Heart left ventricle (tissue), 13 donors: ENCODE data around the gene EMP2.
A peak's percentile ranks its signal among the peaks of the same experiment; 100 is the strongest.

ENCODE experiments used
- POLR2A ChIP-seq, 2 donors: fragments of 450-650 bp; IDR thresholded peaks; one replicate each; pipeline ENCODE4 v1.6.1; 2017; ENCODE audit warnings: antibody characterized with exemption in 2 of 2, mild to moderate bottlenecking in 2 of 2, moderate library complexity in 2 of 2
- TF ChIP-seq, protein P1 (sequence below), 12 donors: fragments of 200-600 bp; sonication (generic) in 4 of 12; IDR thresholded peaks; one replicate each; pipeline versions ENCODE4 v1.5.0 to v1.8.0; 2018 to 2022; ENCODE audit warnings: antibody characterized with exemption in 12 of 12, mild to moderate bottlenecking in 5 of 12
- donor health status: ischemic (EF 13 %, LVEDD 7.1; RV severe dilation, severe dysfunction).
- donor health status: DM: no; HTN: yes; CAD: no.
- donor health status: DM: no; HTN: no; CAD: no.
- donor health status: ischemic (EF 25% LVEDD 6.9; RV normal size, moderate dysfunction).
- donor health status: ischemic (EF 25% LVEDD 5.7; RV mildly dilated, moderate dysfunction).
- donor health status: ischemic (EF 35%, LVEDD 5.7; RV mildly dilated, moderate dysfunction).
- donor health status: nonischemic (EF 11% LVEDD 7.7; RV severe dilation, severe dysfunction).
- donor health status: DM: yes; HTN: yes; CAD: no.
- donor health status: PGD.
- donor health status: ischemic (EF 29% LVEDD 5.4; RV normal size, mild dysfunction).
- donor health status: nonischemic (EF 23%, LVEDD 6.1; RV moderate dilation, normal function).

DNA sequence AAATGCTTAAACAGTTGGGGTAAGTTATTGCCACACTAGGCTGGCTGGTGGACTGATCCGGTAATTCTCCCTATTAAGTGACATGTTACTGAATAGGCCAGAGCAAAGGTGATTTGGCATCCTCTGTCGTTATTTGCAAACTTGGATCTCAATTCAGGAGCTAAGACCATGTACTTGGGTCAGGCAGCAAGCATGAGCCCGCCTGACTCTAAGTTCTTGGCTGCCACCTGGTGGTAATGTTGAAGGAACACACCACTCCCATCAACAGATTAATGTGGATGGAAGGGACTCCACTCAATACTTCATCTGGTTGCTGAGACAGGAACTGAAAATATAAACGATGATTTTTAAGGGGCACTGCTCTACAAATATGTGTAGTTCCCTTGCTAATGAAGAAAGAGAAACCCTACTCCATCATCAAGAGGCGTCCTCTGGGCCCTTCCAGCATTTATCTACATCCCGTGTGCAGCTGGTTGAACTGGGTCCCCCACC lies 70.8 kb downstream of the EMP2 start:
- TF ChIP-seq, protein P1, sequence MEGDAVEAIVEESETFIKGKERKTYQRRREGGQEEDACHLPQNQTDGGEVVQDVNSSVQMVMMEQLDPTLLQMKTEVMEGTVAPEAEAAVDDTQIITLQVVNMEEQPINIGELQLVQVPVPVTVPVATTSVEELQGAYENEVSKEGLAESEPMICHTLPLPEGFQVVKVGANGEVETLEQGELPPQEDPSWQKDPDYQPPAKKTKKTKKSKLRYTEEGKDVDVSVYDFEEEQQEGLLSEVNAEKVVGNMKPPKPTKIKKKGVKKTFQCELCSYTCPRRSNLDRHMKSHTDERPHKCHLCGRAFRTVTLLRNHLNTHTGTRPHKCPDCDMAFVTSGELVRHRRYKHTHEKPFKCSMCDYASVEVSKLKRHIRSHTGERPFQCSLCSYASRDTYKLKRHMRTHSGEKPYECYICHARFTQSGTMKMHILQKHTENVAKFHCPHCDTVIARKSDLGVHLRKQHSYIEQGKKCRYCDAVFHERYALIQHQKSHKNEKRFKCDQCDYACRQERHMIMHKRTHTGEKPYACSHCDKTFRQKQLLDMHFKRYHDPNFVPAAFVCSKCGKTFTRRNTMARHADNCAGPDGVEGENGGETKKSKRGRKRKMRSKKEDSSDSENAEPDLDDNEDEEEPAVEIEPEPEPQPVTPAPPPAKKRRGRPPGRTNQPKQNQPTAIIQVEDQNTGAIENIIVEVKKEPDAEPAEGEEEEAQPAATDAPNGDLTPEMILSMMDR (IDR thresholded peaks at IDR 0.05) = peak; percentile 72 to 93 (median 84)
- no peak for TF ChIP-seq POLR2A (IDR thresholded peaks at IDR 0.05)
